Fibroblast of skin of right biceps (primary cell): ENCODE results near the gene FECH.
"Not testable (repeated sequence)": the region's sequence is repeated elsewhere in the genome, so short reads cannot be mapped to it uniquely, and the experiment has no call there.

Experiments used
- DNase-seq: peaks from one replicate; pipeline ENCODE4 v3.0.0-alpha.2; 2013

FECH gene, protein sequence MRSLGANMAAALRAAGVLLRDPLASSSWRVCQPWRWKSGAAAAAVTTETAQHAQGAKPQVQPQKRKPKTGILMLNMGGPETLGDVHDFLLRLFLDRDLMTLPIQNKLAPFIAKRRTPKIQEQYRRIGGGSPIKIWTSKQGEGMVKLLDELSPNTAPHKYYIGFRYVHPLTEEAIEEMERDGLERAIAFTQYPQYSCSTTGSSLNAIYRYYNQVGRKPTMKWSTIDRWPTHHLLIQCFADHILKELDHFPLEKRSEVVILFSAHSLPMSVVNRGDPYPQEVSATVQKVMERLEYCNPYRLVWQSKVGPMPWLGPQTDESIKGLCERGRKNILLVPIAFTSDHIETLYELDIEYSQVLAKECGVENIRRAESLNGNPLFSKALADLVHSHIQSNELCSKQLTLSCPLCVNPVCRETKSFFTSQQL

DNA sequence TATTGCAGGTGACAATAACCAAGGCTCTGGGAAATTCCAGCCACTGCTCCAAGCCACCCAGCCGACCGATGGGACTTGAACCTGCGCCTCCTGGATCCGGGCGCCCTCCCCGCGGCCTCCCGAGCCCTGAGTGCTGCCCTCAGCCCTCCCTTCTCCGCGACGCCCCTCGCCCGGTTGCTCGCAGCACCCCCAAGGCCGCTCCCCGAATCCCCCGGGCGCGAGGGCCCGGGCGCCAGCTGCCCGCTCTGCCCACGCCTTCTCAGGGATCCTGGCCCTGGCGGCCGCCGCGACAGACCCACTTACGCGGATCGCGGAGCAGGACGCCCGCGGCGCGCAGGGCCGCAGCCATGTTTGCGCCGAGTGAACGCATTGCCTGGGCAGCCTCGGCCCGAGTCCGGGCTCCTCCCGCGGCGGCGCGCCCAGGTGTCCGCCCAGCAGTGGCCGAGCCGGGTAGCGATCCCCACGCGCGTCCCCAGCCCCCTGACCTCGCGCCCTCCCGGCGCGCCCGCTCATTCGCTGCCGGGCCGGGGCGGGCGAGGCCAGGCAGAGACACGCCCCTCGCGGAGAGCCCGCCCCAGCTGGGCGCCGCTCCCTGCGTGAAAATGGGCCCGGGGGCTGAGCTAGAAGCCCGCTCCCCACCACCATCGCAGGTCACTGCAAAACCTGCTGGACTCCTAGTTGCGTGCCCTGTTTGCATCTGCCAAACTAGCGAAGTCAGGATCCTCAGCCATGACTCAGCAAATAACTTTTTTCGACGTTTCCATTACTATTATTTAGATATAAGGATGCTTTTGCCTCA lies at the start of gene FECH:
Gene FECH (minus strand): TSS at position 452 of the 799 bp plus-strand sequence. CDS start 82 bp downstream, at position 370.
- peak; percentile 59 for DNase-seq

DNA sequence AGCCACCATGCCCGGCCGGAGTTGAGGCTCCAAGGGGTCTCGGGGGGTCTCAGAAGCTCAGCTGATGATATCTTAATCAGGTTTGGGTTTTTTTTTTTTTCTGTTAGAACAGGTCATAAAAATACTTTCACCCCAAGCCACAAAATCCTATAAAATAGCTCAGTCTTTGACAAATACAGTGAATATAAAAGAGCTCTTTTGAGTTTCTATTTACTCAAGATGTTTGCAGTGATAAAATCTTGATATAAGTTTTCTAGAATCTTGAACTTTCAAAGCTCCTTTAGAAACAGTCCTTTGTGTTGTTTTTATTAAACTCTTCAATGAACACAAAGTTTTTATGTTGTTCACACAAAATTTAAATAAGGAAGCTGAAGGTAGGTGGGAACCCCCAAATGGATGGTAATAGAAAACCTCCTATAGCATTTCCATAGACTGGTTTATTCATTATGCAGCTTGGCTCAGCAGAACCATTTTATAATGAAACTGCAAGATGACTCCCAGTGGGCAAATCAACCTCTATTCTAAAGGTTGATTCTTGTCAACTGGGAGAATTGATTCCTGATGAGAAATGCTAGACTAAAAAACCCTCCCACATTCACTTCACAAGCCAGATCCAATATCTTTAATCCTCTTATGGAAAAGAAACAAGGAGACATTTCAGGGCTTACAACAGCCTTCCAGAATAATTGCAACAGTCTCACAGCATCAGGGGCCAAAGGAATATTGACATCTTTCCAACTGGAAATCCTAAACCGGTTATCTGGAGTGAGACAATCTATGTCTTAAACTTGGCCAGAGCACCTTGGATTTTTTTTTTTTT lies 48.7 kb upstream of the FECH start:
- DNase-seq, result no peak

DNA sequence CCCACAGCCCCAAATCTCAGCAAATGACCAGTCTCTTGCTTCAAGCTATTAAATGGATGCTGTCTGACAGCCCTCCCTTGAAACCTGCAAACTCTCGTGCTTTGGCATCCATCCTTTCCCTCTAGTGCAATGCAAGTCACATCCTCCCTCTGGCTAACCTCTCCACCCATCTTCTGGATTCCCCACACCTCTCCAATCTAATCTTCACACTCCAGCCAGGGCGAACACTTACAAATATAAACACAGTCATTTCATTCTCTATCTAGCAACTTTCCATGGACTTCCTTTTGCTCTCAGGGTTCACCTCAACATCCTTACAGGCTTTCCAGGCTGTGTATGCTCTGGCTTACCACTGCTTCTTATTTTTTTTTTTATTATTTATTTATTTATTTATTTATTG lies 45.2 kb upstream of the FECH start:
- no peak for DNase-seq

DNA sequence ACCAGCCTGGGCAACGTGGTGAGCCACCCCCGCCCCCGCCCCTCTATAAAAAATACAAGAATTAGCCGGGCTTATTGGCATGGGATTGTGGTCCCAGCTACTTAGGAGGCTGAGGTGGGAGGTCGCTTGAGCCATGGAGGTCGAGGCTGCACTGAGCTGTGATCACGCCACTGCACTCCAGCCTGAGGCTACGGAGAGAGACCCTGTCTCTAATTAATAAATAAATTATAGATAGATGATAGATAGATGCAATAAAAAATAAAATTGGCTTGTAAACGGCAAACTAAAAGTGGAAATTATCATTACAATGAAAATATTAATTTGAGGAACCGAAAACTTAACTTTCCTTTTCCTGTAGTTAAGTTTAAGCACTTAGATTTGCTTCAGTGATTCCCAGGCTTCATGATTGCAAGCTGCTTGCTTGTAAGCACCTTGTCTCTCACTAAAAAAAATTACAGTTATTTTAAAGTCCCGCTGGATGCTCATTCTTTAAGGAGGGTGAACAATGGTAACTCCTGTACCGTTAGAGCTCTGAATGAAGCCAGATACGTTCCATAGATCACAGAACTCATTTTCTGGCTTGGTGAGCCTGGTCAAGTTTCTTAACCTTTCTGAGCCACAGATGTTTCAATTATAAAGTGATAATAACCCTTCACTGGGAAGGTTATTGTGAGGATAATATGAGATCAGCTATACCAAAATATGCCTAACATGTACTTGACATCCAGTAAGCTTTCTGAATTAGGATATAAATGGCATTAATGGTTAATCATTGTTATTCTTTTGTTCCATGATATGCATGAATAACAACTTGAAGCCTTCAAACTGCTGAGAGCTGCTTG lies 44.5 kb upstream of the FECH start:
- DNase-seq, result no peak

DNA sequence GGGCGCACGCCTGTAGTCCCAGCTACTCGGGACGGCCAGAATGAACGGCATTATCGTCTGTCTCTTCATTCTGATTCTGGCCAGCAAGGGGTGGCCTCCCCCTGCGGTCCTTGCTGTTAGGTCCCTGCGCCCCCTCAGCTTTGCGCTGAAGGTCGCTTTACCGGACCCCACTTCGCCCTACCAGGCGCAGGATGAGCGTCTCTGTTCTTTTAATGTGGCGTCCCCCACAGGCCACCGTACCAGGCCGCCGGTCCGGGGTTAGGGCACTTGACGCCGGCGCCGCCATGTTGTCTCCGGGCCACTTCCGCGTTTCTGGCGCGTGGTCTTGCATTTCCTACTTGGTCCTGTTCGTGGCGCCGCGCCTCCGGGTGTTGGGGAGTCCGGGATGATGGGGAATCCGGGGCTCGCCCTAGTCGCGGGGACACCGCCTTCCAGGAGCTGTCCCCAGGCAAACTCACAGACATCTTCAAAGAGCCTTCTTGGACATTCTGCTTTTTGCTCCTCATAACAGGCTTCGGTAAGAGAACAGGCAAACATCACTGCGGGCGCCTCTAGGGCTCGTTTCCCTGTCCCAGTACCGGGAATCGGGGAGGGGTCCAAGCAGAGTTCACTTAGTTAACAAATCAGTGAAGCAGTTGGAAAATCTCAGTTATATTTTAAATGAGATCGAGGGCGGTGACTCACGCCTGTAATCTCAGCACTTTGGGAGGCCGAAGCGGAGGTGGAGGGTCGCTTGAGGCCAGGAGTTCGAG lies 43.7 kb upstream of the FECH start:
- peak; percentile 98 for DNase-seq

DNA sequence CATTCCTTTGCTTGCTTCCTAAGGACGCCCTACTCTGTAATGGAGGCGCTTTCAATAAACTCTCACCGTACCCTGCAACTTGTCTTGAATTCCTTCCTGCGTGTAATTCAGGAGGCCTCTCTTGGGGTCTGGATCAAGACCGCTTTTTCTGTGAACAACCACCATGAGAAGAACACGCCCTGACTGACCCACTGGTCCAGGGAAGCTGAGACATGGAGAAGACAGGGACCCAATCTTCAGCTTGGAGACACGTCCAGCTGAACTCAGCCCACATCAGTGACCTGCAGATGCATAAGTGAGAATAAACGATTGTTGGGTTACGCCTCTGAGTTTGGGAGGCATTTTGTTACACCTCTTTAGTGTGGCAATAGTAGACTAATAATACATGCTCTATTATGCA lies 42.9 kb upstream of the FECH start:
- DNase-seq, result no peak

DNA sequence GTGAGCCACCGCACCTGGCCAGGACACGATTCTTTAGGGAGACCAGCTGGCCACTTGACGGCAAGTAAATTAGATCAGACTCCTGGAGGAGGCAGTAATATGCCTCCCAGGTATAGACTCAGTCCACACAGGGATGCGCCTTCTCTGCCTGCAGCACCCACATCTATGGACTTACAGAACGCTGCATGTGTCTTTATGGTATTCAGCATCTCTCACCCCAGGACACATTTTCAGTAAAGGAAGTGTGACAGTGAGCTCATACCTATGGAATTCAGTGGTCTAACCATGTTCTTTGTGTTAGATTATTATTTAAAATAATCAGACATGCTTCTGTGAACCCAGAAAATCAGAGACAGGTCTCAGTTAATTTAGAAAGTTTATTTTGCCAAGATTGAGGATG lies 41.0 kb upstream of the FECH start:
- peak; percentile 77 for DNase-seq

DNA sequence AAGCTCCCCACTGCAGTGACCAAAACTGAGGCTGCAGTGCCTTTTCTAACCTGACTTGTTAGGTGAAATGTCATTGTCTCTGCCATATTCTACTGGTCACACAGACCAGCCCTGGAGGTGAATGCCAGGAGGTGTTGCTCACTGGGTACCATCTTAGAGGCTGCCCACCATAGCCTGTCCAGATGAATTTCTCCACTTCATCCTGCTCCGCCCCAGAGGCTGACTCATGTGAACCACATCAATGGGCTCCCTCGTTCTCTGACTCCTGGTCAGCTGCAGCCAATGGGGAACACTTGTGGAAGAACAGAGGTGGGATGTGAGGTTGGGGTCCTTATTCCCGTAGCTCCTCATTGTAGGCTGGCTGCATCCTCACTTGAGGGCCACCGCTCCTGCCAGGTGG lies 38.5 kb upstream of the FECH start:
- peak; percentile 35 for DNase-seq

DNA sequence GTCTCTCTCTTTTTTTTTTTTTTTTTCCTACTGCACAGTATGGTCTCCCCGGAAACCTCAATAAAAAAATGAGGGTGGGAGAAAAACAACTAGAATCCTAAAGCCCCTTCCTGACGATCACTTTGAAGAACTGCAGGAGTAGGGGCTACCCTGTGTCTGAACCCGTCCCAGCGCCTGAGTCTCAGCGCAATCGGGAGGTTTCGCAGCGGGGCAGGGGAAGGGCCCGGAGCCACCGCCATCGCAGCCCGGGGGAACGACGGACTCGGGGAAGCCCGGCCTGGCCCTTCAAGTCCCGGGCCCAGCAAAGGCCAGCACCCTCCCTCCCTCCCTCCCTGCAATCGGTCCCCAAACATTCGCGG lies 34.7 kb upstream of the FECH start:
- DNase-seq, result peak; percentile 23

DNA sequence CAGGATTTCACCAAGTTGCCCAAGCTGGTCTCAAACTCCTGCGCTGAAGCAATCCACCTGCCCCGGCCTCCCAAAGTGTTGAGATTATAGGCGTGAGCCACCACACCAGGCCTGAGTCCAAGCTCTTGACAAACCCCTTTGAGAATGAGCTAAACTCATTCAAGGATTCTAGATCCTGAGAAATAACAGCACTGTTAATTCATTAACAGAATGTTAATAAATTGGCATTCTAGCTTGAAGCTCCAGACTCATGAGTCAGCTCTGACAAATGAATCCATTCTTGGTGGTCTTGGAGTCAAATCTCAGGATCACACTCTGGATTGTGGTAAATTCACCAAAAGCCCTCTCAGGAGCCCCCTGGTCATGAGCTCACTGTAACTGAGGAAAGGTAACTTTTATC lies 33.4 kb upstream of the FECH start:
- no peak for DNase-seq

DNA sequence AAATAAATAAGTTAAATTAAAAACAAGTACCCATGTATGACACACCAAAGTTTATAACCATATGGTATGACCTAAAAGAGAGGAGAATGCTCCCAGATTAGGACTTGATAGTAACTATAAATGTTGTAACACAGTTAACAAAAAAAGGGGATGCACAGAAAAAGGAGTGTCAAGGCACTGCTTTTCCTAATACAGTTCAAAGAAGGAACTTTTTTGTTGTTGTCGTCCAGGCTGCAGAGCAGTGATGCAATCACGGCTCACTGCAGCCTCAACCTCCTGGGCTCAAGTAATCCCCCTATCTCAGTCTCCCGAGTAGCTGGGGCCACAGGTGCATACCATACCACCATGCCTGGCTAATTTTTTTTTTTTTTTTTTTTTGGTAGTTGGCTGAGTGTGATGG lies 32.4 kb upstream of the FECH start:
- DNase-seq, result no peak

DNA sequence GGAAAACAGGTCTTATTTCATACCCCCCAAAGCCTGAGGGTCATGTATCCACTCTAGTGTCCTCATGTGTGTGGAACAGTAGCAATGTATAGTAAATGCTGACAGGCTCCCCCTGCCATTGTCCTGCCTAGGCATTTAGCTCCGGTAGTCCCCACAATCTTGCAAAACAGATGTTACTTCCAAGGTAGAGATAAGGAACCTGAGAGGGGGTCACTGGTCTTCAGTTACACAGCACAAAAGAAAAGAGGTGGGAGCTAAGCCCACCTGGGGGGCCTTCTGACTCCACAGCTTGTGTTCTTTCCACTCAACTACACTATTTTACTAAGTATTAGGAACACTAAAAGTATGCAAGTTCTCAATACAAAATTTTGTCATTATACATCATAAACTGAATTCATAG lies 17.4 kb upstream of the FECH start:
- no peak for DNase-seq

DNA sequence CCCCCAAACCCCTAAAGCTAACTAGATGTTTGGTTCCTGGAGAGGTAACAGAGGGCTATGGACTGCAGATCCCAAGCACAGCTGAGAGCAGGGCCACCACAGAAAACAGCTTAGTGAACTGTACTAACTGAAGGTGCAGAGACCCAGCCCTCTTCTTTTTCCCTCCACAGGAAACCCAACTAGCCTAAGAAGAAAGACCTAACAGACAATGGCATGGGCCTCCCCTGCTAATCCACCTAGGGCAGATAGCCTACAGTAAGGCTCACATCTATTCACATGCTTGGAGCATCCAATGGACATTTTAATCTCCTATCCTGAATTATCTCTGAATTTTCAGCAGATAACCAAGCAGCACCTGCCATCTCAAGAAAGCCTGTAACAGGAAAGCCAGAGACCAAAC lies 8.8 kb upstream of the FECH start:
- DNase-seq, result no peak

DNA sequence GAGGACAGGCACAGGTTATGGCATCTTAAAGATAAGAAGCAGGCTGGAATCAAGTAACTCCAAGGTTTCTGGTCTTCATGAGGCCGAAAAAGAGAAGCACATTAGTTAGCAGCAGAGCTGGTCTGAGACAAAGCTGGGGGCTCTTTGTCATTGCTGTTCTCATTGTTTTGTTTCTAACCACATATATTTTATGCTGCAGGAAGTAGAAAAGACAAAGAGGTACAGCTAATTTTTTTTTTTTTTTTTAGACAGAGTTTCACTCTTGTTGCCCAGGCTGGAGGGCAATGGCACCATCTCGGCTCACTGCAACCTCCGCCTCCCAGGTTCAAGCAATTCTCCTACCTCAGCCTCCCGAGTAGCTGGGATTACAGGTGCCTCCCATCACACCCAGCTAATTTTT lies 6.2 kb upstream of the FECH start:
- not testable (repeated sequence) for DNase-seq

DNA sequence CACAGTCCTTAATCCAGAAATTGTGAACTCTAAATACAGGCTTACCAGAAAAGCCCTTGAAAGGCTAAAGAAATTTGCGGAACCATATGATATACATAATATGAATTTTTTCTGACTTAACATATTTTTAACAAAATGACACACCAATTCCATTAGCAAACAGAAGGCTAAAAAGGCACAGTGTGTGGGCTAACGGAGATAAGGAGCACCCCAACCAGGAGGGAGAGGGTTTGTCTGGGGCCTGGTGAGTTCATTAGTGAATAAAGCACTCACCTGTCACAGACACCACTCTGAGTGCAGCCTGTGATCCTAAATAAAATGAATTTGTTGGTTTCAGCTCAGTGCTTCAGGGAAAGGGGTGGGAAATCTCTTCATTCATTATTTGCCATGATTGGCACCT lies 2.7 kb upstream of the FECH start:
- DNase-seq, result no peak

DNA sequence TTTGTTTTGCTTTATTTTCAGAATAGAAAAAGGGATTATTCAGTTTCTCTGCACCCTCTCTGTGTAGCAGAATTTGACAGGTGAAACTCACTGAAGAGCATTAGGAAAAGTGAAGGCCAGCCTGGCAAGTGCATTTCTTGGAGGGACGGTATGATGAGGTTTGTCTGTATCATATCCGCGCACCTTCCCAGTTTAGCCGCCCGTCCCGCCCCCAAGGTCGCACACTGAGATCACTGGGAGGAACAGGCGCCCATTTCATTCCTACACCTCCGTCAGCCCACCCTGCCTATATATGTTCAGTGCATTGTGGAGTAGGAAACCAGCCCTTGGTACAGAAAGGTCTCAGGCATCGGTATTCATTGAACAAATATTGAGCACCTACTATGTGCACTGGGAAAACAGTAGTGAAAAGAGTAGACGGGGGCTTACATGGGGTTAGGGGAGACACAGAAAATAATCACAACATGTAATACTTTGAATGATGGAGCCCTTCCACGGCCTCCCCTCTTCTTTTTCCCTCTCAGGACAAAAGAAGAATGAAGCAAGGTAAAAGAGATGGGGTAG lies 678 bp upstream of the FECH start:
- no peak for DNase-seq

DNA sequence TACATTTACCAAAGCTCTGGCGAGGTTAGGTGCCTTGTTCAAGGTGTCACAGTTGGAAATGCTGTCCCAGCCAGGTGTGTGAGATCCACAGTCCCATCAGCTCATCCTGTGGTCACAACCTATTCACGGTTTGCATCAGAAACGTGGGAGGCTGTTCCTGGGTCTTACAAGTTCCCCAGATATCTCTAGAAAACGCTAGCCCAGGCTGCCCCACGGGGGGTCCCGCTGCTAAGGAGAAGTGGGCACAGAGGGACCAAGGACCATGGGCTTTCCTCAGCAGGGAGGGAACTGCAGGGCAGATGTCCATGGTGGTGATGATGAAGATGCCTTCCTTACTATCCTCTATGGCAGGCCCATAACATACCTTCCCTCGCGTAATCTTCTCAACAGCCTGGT lies 649 bp downstream of the FECH start:
- DNase-seq, result no peak

DNA sequence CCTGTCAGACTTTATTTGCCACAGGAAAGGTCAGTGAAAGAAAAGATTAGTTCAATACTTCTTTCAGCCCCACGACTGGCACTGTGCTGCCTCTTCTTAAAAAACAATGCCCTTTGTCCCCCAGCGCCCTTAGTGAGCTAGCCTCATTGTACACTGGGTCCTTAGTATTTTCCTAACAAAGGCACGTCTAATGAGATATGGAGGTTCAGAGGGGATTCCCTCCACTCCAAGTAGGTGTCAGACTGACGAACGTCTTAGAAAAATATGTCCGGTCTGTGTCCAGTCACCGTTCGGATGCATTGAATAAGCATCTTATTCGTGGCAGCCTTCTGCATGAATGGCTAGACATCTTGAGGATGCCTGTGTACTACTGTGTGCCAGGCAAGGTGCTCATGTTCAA lies 1.1 kb downstream of the FECH start:
- no peak for DNase-seq

DNA sequence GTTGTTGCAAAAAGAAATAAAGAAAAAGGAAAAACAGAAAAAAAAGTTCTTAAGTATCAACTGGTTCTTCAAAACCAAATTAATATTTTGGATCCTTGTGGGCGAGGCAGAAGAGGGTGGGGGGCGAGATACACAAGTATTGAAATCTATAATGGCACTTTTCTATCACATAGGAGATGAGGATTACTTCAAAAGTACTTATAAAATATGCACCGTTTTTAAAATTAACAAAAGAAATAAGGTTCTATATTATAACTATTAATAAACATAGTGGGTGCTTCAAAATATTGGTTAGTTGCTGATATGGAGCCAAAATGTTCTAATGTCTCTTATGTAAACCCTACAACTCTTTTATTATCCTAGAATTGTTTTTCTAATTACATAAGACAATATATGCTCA lies 2.1 kb downstream of the FECH start:
- no peak for DNase-seq

DNA sequence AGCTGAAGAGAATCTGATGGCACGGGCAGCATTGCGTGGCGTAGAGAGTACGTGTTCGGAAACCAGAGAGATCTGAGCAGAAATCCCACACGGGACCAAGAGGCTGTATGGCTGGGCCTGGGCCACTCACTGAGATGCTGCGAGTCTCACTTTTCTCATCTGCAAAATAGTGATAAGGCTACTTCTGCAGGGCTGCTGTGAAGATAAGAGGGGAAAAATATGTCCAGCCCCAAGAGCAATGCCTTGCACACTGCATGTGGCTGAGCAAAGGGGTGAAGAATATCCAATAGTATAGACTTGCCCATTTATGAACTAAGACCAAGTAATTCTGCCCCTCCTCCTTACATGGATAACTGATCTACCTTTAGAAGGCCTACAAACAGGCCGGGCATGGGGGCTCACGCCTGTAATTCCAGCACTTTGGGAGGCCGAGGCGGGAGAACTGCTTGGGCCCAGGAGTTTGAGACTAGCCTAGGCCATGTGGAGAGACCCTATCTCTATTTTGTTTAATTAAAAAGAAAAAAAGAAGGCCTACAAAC lies 3.1 kb downstream of the FECH start:
- no peak for DNase-seq

DNA sequence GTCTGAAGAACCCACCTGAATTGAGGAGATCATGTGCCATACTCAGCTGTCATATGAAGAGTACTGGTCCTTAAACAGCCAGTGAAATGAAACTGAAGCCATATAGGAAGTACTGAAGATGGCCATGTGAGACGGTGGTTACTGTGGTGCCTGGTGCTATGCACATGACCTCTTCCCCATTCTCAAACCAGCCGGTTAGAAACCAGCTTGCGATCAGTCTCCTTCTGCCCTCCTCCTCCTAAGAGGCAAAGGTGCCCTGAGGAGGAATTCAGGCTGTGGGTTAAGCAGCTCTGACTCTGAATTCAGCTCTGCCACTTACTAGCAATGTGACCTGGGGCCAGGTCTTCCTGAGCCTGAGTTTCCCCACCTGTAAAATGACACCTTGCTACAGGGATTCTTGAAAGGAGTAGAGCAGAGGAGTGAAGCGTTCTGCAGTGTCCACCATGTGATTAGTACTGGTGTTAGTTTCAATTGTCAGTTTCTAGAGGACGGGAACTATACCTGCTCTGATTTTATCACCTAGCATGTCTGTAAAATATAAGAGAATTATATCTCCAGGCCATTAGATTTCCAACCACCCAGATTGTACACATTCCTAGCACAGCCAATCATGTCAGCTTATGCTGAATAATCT lies 5.1 kb downstream of the FECH start:
- no peak for DNase-seq
